ENCODE measurements around the gene SLC2A9. TPM values are rescaled to one million over a fixed set of nuclear protein-coding genes. Genes with fewer than 3 reads are reported as not detected.

The SLC2A9 gene
- total and polyA plus RNA-seq, 2 of the 8 experiments (the other 6 are each of a cell fraction or from before 2014, with no cell fraction given): 0.20 to 0.26 TPM

DNA sequence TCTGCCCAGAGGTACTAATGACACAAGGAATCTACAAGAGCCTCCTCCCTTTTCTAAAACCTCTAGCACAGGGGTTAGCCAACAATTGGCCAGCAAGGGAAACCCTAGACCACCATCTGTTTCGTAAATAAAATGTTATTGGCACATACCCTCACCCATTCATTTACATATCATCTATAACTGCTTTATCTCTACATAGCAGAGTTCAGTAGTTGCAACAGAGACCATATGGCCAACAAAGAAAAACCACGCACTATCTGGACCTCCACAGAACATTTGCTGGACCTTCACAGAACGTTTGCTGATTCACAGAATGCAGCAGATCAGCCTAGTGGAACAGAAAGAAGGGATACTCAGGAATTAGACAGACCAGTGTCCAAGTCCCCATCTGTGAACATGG is 9.4 kb downstream of the SLC2A9 start:
- Histone ChIP-seq H3K18ac (ENCODE audit: extremely low read depth, low read length) (no peak overlapping the region), H2BK12ac (ENCODE audit: low read depth, low read length) (no peak overlapping the region), H2AK5ac (ENCODE audit: low read depth, low read length) (no peak overlapping the region), H4K20me1 (replicated peaks in 1 of 2; ENCODE audit: control insufficient read depth in 1 of 2, insufficient read depth in 2 of 2, low read length in 2 of 2) (no peaks in the 10 kb centered on the region), H3K4me1 (replicated peaks in 1 of 4; ENCODE audit: control insufficient read depth in 3 of 4, insufficient read depth in 4 of 4, low read length in 3 of 4) (peaks cover 0 to 4% (median 0%) of the 10 kb centered on the region in 4 experiments; a peak in 1 of 7 replicates), H3K79me2 (ENCODE audit: control insufficient read depth in 1 of 2, insufficient read depth in 2 of 2, low read length in 2 of 2) (no peaks in the 10 kb centered on the region), H3K56ac (replicated peaks; ENCODE audit: insufficient read length, low read depth, low read length) (no peak overlapping the region), H3K4ac (replicated peaks; ENCODE audit: insufficient read length, low read depth, low read length) (no peak overlapping the region), H3K23ac (ENCODE audit: insufficient read length) (no peak overlapping the region), H2AFZ (ENCODE audit: low read length) (no peak overlapping the region), H4K91ac (replicated peaks; ENCODE audit: insufficient read length, low read length) (no peak overlapping the region), H4K8ac (ENCODE audit: extremely low read depth, insufficient read depth, low read length) (no peak overlapping the region), H2BK5ac (ENCODE audit: low read depth, low read length) (no peak overlapping the region), H3K9me3 (ENCODE audit: insufficient read depth in 2 of 2, low read depth in 1 of 2, low read length in 1 of 2) (no peaks in the 10 kb centered on the region), H3K23me2 (ENCODE audit: low read depth, low read length) (no peaks in the 10 kb centered on the region), H2BK20ac (ENCODE audit: low read length) (no peak overlapping the region), H2BK15ac (ENCODE audit: low read length) (no peak overlapping the region), H3K27ac (ENCODE audit: low read depth, low read length) (no peak overlapping the region), H2BK120ac (replicated peaks; ENCODE audit: low read depth, low read length) (no peak overlapping the region), H3K36me3 (ENCODE audit: control insufficient read depth in 2 of 4, insufficient read depth in 4 of 4, low read length in 3 of 4) (no peaks in the 10 kb centered on the region), H3K9ac (replicated peaks in 1 of 4; ENCODE audit: extremely low read depth in 1 of 4, low read depth in 3 of 4, low read length in 3 of 4) (no peak overlapping the region), H3K79me1 (ENCODE audit: low read depth, low read length) (0 out of 2 replicates have a peak, but pooled peaks cover 2% of the 10 kb centered on the region), H3K4me3 (ENCODE audit: extremely low read depth in 1 of 4, insufficient read depth in 2 of 4, low read depth in 3 of 4, low read length in 4 of 4) (no peak overlapping the region), H3K27me3 (replicated peaks in 1 of 4; ENCODE audit: control insufficient read depth in 3 of 4, extremely low read depth in 1 of 4, insufficient read depth in 3 of 4, low read length in 3 of 4) (no peaks in the 10 kb centered on the region; a peak in 1 of 7 replicates), H3K4me2 (ENCODE audit: insufficient read depth in 1 of 2, low read depth in 2 of 2, low read length in 2 of 2) (no peak overlapping the region), H4K5ac (ENCODE audit: insufficient read length, low read depth, low read length) (no peak overlapping the region), H3K14ac (ENCODE audit: insufficient read length) (no peak overlapping the region)
- ChIA-PET POLR2A (ENCODE audit: partially characterized antibody) (no interaction called here), CTCF (ENCODE audit: partially characterized antibody) (interaction anchor here (2.0 to 2.3 kb wide), 3 partner anchors 15 to 249 kb away, joined by 8 to 12 read pairs (median 9); no protein-coding TSS in a partner anchor)
- no peak for TF ChIP-seq CTCF (IDR thresholded peaks at IDR 0.05; ENCODE audit: control extremely low read depth in 1 of 3, insufficient read depth in 1 of 3, low read depth in 1 of 3, low read length in 3 of 3)
- no peak for TF ChIP-seq BRCA1 (IDR thresholded peaks at IDR 0.05; ENCODE audit: low read depth, low read length)
- TF ChIP-seq KDM5A (IDR thresholded peaks at IDR 0.05; ENCODE audit: low read length): no peak
- TF ChIP-seq CHD2 (IDR thresholded peaks at IDR 0.05; ENCODE audit: low read length): no peak
- no peak for TF ChIP-seq TEAD4 (IDR thresholded peaks at IDR 0.05; ENCODE audit: low read depth, low read length)
- TF ChIP-seq CREB1 (IDR thresholded peaks at IDR 0.05): no peak
- no peak for TF ChIP-seq EP300 (IDR thresholded peaks at IDR 0.05; ENCODE audit: borderline replicate concordance in 1 of 2, low read depth in 2 of 2, low read length in 2 of 2)
- no peak for TF ChIP-seq KDM1A (IDR thresholded peaks at IDR 0.05; ENCODE audit: borderline replicate concordance, low read length)
- no peak for TF ChIP-seq PHF8 (conservative IDR thresholded peaks at IDR 0.05; ENCODE audit: low read depth, low read length)
- DNase-seq (ENCODE audit: low read depth in 1 of 2, low spot score in 2 of 2) (no peak), FAIRE-seq (no peak)
- 88% methylated on average over 3 of the region's 3 CpGs; no CpG with 5 or more reads in 1 of the 2 experiments for WGBS, 2 experiments (ENCODE audit: extremely low coverage in 1 of 2, insufficient coverage in 1 of 2, insufficient read length in 1 of 2, insufficient replicate concordance in 2 of 2, low coverage in 1 of 2, low lambda C conversion rate in 2 of 2, missing lambda C conversion rate in 1 of 2)
